T-helper 2 cell treated with Interferon-gamma antibody and Interleukin-4, amounts not matched to agents 5 μg/mL and 100 μg/mL, for 36 hours (primary cell): ENCODE results near the gene SERF2.
"Not testable (repeated sequence)": the region's sequence is repeated elsewhere in the genome, so short reads cannot be mapped to it uniquely, and the experiment has no call there.

Experiments used
- DNase-seq: peaks from one replicate; pipeline ENCODE4 v3.0.0; 2021; ENCODE audit warnings: low spot score
- H3K27ac Mint-ChIP-seq: one replicate; pipeline ENCODE4 v1.8.0; 2021; ENCODE audit warnings: mild to moderate bottlenecking, mixed read lengths
- H3K27me3 Mint-ChIP-seq: one replicate; pipeline ENCODE4 v1.8.0; 2021; ENCODE audit warnings: low read depth, mixed read lengths
- H3K36me3 Mint-ChIP-seq: one replicate; pipeline ENCODE4 v1.8.0; 2021; ENCODE audit warnings: low read depth, mixed read lengths
- H3K4me1 Mint-ChIP-seq: one replicate; pipeline ENCODE4 v1.8.0; 2021; ENCODE audit warnings: low read depth, mixed read lengths
- H3K4me3 Mint-ChIP-seq: one replicate; pipeline ENCODE4 v1.8.0; 2022; ENCODE audit warnings: mild to moderate bottlenecking, moderate library complexity, mixed read lengths
- H3K9me3 Mint-ChIP-seq: one replicate; pipeline ENCODE4 v1.8.0; 2021; ENCODE audit warnings: mixed read lengths

Gene SERF2

GRCh38 chr15:43800286-43801141, 8.4 kb downstream of the SERF2 start, which contains the start of gene HYPK:
TSS of gene HYPK (plus strand) at chr15:43800599. CDS start at chr15:43800623, 24 bp downstream.
- peaks cover 63% of the 10 kb centered on the region for H3K36me3 Mint-ChIP-seq
- H3K27me3 Mint-ChIP-seq, result no peaks in the 10 kb centered on the region
- peaks cover 26% of the 10 kb centered on the region for H3K4me1 Mint-ChIP-seq
- H3K9me3 Mint-ChIP-seq, result no peaks in the 10 kb centered on the region
- peak within 1 kb of the TSS; percentile 98 for H3K4me3 Mint-ChIP-seq
- H3K27ac Mint-ChIP-seq, result peak within 1 kb of the TSS; percentile 98
- peak; percentile 87 for DNase-seq

DNA sequence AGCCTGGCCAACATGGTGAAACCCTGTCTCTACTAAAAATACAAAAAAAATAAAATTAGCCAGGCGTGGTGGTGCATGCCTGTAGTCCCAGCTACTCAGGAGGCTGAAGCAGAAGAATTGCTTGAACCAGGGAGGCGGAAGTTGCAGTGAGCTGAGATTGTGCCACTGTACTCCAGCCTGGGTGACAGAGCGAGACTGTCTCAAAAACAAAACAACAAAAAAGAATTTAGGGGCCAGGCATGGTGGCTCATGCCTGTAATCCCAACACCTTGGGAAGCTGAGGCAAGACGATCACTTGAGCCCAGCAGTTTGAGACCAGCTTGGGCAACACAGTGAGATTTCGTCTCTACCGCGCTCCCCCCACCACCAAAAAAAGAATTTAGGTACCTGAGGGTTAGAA, 10.6 kb downstream of the SERF2 start:
- DNase-seq, H3K27me3 Mint-ChIP-seq, H3K9me3 Mint-ChIP-seq, H3K27ac Mint-ChIP-seq, H3K4me3 Mint-ChIP-seq: not testable (repeated sequence)
- peaks cover 24% of the 10 kb centered on the region for H3K4me1 Mint-ChIP-seq
- H3K36me3 Mint-ChIP-seq, result peaks cover 64% of the 10 kb centered on the region

GRCh38 chr15:43808435-43808950, 16.4 kb downstream of the SERF2 start:
- Mint-ChIP-seq H3K36me3 (peaks cover 61% of the 10 kb centered on the region), H3K27ac (no peak overlapping the region), H3K27me3 (no peaks in the 10 kb centered on the region)

DNA sequence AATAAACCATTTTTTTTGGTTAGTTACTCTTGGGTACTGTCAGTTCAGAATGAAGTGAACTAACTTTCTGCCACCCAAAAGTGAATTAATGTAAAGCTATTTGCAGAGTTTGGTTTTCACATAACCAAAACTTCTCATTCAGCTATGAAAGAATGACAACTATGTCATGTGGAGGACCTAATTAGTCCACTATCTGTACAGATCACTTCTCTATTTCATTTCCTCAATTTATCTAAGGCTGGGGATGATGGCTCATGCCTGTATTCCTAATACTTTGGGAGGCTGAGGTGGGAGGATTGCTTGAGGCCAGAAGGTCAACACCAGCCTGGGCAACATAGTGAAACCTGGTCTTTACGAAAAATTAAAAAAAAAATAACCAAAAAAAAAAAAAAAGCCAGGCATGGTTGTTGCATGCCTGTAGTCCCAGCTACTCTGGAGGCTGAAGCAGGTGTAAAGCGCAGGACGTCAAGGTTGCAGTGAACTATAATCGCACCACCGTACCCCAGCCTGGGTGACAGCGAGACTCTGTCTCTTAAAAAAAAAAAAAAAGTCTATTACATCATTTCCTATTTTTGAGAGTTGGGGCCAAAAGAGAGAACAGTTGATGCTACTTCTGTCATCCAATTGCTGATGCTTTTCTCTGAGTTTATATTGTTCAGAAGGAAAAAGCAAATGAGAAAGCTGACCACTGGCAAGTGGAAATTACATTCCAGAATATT, 17.0 kb downstream of the SERF2 start:
- no peak overlapping the region for H3K27ac Mint-ChIP-seq
- no peak overlapping the region for H3K4me3 Mint-ChIP-seq
- no peaks in the 10 kb centered on the region for H3K9me3 Mint-ChIP-seq
- DNase-seq, result no peak
- H3K27me3 Mint-ChIP-seq, result no peaks in the 10 kb centered on the region
- H3K36me3 Mint-ChIP-seq, result peaks cover 63% of the 10 kb centered on the region
- peaks cover 9% of the 10 kb centered on the region for H3K4me1 Mint-ChIP-seq

More at GRCh38 chr15:43808435-43808950, 16.4 kb downstream of the SERF2 start:
- H3K9me3 Mint-ChIP-seq, result no peaks in the 10 kb centered on the region
- DNase-seq, result no peak
- peaks cover 9% of the 10 kb centered on the region for H3K4me1 Mint-ChIP-seq
- no peak overlapping the region for H3K4me3 Mint-ChIP-seq

DNA sequence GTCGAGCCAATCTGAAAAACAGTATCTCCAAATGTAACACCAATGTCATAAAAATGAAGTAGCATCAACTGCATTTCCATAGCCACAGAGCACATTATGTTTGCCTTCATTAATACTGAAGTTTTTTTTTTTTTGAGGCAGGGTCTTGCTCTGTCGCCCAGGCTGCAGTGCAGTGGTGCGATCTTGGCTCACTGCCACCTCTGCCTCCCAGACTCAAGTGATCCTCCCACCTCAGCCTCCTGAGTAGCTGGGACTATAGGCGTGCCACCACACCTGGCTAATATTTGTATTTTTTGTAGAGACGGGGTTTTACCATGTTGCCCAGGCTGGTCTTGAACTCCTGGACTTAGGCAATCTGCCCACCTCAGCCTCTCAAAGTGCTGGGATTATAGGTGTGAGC, 22.9 kb downstream of the SERF2 start:
- not testable (repeated sequence) for H3K4me3 Mint-ChIP-seq, H3K4me1 Mint-ChIP-seq, DNase-seq, H3K27me3 Mint-ChIP-seq, H3K9me3 Mint-ChIP-seq
- Mint-ChIP-seq H3K27ac (peak overlapping the region; percentile 17), H3K36me3 (peaks cover 51% of the 10 kb centered on the region)

DNA sequence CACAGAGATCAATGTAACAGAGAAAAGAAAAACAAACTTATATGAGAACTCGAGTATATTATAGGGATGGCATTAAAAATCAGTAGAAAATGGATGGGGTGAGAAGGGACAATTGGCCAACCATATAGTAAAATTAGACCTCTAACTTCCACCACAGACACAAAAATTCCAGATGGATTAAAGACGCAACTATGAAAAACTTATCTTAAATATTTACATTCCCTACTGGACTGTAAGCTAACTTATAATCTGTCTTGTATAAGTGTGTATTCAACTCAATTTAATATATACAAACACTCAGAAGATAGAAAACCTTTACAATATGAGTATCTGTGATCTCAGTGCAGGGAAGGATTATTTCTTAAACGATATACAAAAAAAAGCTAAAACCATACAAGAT, 29.4 kb downstream of the SERF2 start:
- Mint-ChIP-seq H3K4me3 (peak overlapping the region; percentile 52), H3K4me1 (peaks cover 21% of the 10 kb centered on the region), H3K27ac (peak overlapping the region; percentile 61), H3K36me3 (peaks cover 25% of the 10 kb centered on the region), H3K27me3 (no peaks in the 10 kb centered on the region), H3K9me3 (peaks cover 5% of the 10 kb centered on the region)
- DNase-seq, result no peak

GRCh38 chr15:43824302-43825246, 32.5 kb downstream of the SERF2 start, which contains the start of gene MFAP1:
TSS of gene MFAP1 (minus strand) at chr15:43824690. CDS start at chr15:43824569, 121 bp downstream.
- Mint-ChIP-seq H3K4me3 (peak within 1 kb of the TSS; percentile 98), H3K27me3 (no peaks in the 10 kb centered on the region), H3K36me3 (peaks cover 36% of the 10 kb centered on the region), H3K4me1 (peaks cover 31% of the 10 kb centered on the region), H3K9me3 (peaks cover 5% of the 10 kb centered on the region), H3K27ac (peak within 1 kb of the TSS; percentile 99)
- peak; percentile 91 for DNase-seq

DNA sequence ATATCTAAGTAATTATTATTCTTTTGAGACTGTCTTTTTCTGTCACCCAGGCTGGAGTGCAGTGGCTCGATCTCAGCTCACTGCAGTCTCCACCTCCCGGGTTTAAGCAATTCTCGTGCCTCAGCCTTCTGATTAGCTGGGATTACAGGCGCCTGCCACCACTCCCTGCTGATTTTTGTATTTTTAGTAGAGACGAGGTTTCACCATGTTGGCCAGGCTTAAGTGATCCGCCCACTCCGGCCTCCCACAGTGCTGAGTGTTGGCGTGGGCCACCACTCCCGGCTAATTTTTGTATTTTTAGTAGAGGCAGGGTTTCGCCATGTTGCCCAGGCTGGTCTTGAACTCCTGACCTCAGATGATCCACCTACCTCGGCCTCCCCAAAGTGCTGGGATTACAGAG, 33.2 kb downstream of the SERF2 start:
- Mint-ChIP-seq H3K27ac (peak overlapping the region; percentile 99), H3K4me3 (peak overlapping the region; percentile 18)
- H3K27me3 Mint-ChIP-seq, result not testable (repeated sequence)

GRCh38 chr15:43826029-43826507, 33.9 kb downstream of the SERF2 start:
- Mint-ChIP-seq H3K4me3 (peak overlapping the region; percentile 97), H3K4me1 (peaks cover 36% of the 10 kb centered on the region), H3K27me3 (no peaks in the 10 kb centered on the region), H3K9me3 (peaks cover 5% of the 10 kb centered on the region), H3K27ac (peak overlapping the region; percentile 99), H3K36me3 (peaks cover 41% of the 10 kb centered on the region)
- DNase-seq, result no peak

More for the DNA sequence above, 33.2 kb downstream of the SERF2 start:
- peaks cover 36% of the 10 kb centered on the region for H3K4me1 Mint-ChIP-seq
- not testable (repeated sequence) for H3K9me3 Mint-ChIP-seq, DNase-seq
- H3K36me3 Mint-ChIP-seq, result peaks cover 41% of the 10 kb centered on the region

- Mint-ChIP-seq H3K36me3 (peaks cover 41% of the 10 kb centered on the region), H3K4me1 (peaks cover 34% of the 10 kb centered on the region), H3K4me3 (peak within 1 kb of the TSS; percentile 97), H3K27me3 (no peaks in the 10 kb centered on the region), H3K27ac (peak within 1 kb of the TSS; percentile 99), H3K9me3 (peaks cover 5% of the 10 kb centered on the region)
- peak; percentile 87 for DNase-seq
These were observed 34.6 kb downstream of the SERF2 start, which contains the start of gene WDR76 for GRCh38 chr15:43826508-43827341. TSS of gene WDR76 (plus strand) at chr15:43827002. CDS start at chr15:43827033, 31 bp downstream.

DNA sequence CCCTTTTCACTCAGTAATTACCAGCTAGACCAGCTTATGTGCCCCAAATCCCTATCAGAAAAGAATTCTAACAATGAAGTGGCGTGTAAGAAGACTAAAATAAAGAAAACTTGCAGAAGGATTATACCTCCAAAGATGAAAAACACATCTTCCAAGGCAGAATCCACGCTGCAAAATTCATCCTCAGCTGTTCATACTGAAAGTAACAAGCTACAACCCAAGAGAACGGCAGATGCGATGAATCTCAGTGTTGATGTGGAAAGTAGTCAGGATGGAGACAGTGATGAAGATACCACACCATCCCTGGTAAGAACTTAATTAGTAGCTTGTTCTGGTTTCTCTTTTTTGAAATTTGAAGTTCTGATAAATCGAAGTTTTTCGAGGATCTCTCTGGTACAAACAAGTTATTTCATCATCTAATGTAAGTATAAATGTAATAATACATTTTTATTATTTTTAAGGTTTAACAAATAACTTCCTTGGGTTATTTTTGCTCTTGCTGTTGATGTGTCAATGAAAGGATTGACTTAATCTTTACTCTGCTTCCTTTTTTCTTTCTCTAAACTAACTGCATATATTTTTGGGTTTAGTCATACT, 36.0 kb downstream of the SERF2 start:
- peaks cover 5% of the 10 kb centered on the region for H3K9me3 Mint-ChIP-seq
- H3K27me3 Mint-ChIP-seq, result no peaks in the 10 kb centered on the region
- peaks cover 46% of the 10 kb centered on the region for H3K36me3 Mint-ChIP-seq
- H3K4me3 Mint-ChIP-seq, result peak overlapping the region; percentile 97
- DNase-seq, result peak; percentile 22
- H3K4me1 Mint-ChIP-seq, result peaks cover 35% of the 10 kb centered on the region
- peak overlapping the region; percentile 99 for H3K27ac Mint-ChIP-seq

GRCh38 chr15:43829951-43830540, 37.9 kb downstream of the SERF2 start:
- Mint-ChIP-seq H3K36me3 (peaks cover 49% of the 10 kb centered on the region), H3K27ac (peak overlapping the region; percentile 65), H3K4me1 (peaks cover 28% of the 10 kb centered on the region), H3K4me3 (peak overlapping the region; percentile 97)
- H3K9me3 Mint-ChIP-seq, H3K27me3 Mint-ChIP-seq, DNase-seq: not testable (repeated sequence)
